H1 (cell line): ENCODE measurements around the gene SLC31A2.

Experiments used
- EZH2 ChIP-seq: fragments of 200-600 bp; sonication (generic); IDR thresholded peaks from 2 replicates; pipeline ENCODE4 v1.7.1; 2012; ENCODE audit warnings: low read depth, mild to moderate bottlenecking, moderate library complexity, low read length, inconsistent platforms; ENCODE audit not compliant: severe bottlenecking
- GABPA ChIP-seq: IDR thresholded peaks from 2 replicates; pipeline ENCODE4 v1.6.1; 2011; ENCODE audit warnings: mild to moderate bottlenecking, low read length, moderate library complexity, borderline replicate concordance; ENCODE audit not compliant: insufficient read depth
- JUND ChIP-seq: IDR thresholded peaks from 2 replicates; pipeline ENCODE4 v1.6.1; 2011; ENCODE audit warnings: mild to moderate bottlenecking, improper control_type of control experiment, low read length
- POLR2A ChIP-seq, 2 experiments: IDR thresholded peaks; 1 replicate in 1 of 2; 2 replicates in 1 of 2; pipeline ENCODE4 v1.6.1; 2011; ENCODE audit warnings: low read depth in 2 of 2, low read length in 2 of 2, mild to moderate bottlenecking in 2 of 2; ENCODE audit errors: control extremely low read depth in 1 of 2
- POLR2AphosphoS5 ChIP-seq: IDR thresholded peaks from 2 replicates; pipeline ENCODE4 v1.6.1; 2011; ENCODE audit warnings: low read depth, low read length
- SRF ChIP-seq: IDR thresholded peaks from 2 replicates; pipeline ENCODE4 v1.6.1; 2011; ENCODE audit warnings: mild to moderate bottlenecking, low read depth, low read length, moderate library complexity
- TF ChIP-seq, protein P1 (sequence below), 3 experiments: IDR thresholded peaks; 1 replicate in 2 of 3; 2 replicates in 1 of 3; pipeline versions ENCODE4 v1.5.1 to v1.6.1; 2011; ENCODE audit warnings: low read length in 3 of 3, mild to moderate bottlenecking in 3 of 3, inconsistent platforms in 2 of 3, low read depth in 1 of 3, moderate library complexity in 1 of 3; ENCODE audit not compliant: insufficient read depth in 1 of 3; ENCODE audit errors: control extremely low read depth in 1 of 3
- TF ChIP-seq, protein P2 (sequence below): IDR thresholded peaks from 2 replicates; pipeline ENCODE4 v1.6.1; 2011; ENCODE audit warnings: low read length, improper control_type of control experiment

DNA sequence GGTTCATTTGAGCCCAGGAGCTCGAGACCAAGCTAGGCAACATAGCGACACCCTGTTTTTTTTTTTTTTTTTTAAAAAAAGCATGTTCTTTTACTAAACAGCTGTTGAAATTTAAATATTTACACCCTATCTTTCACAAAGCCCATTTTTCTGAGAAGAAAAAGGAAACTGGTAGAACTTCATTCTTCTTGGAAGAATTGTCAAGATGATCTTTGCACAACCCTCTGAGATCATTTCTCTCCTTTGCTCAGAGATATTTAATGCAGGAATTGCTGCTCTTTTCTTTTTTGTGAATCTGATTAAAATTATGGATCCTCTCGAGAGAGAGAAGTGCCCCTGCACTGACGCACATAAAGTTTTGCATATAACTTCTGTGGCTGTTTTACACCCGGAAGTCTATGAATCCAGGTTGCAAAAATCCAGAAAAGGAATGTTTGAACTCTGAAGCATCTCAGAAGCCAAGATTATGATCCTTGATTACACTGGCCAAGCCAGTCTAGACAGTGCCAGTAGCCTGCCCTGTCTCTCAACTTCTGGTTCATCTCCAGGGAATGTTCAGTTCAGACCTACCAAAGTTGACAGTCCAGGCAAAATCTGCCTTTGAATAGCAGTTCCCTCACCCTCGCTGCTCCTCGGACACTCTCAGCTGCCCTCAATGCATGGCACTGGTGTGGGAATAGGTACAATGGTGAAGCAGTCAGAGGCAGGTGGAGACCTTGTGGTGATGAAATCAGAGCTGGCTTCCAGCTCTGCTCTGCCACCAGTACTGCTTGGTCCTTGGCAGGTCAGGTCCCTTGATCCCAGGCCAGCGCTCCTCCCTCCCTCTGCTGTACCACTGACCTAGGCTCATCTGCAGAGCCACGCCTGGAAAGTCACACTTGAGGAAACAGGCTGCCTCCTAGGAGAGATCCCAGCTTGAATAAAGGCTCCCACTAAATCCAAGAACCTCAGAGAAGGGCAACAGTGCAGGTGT lies 13.3 kb upstream of the SLC31A2 start:
- TF ChIP-seq EZH2 (no peak), POLR2AphosphoS5 (no peak), GABPA (no peak), JUND (no peak), POLR2A (IDR thresholded peaks at IDR 0.05; ENCODE audit: control extremely low read depth in 1 of 2, low read depth in 2 of 2, low read length in 2 of 2) (no peak), SRF (no peak)
- TF ChIP-seq, protein P1, sequence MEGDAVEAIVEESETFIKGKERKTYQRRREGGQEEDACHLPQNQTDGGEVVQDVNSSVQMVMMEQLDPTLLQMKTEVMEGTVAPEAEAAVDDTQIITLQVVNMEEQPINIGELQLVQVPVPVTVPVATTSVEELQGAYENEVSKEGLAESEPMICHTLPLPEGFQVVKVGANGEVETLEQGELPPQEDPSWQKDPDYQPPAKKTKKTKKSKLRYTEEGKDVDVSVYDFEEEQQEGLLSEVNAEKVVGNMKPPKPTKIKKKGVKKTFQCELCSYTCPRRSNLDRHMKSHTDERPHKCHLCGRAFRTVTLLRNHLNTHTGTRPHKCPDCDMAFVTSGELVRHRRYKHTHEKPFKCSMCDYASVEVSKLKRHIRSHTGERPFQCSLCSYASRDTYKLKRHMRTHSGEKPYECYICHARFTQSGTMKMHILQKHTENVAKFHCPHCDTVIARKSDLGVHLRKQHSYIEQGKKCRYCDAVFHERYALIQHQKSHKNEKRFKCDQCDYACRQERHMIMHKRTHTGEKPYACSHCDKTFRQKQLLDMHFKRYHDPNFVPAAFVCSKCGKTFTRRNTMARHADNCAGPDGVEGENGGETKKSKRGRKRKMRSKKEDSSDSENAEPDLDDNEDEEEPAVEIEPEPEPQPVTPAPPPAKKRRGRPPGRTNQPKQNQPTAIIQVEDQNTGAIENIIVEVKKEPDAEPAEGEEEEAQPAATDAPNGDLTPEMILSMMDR (IDR thresholded peaks at IDR 0.05; ENCODE audit: control extremely low read depth in 1 of 3, insufficient read depth in 1 of 3, low read depth in 1 of 3, low read length in 3 of 3) = no peak
- TF ChIP-seq, protein P2, sequence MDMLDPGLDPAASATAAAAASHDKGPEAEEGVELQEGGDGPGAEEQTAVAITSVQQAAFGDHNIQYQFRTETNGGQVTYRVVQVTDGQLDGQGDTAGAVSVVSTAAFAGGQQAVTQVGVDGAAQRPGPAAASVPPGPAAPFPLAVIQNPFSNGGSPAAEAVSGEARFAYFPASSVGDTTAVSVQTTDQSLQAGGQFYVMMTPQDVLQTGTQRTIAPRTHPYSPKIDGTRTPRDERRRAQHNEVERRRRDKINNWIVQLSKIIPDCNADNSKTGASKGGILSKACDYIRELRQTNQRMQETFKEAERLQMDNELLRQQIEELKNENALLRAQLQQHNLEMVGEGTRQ = no peak
